ENCODE results near the gene PLOD2. TPM values are rescaled to one million over a fixed set of nuclear protein-coding genes. Genes with fewer than 3 reads are reported as not detected.
A peak's percentile ranks its signal among the peaks of the same experiment; 100 is the strongest.

PLOD2 gene
- total and polyA plus RNA-seq, 4 donors: 18.6 to 57.0 (median 24.3) TPM

DNA sequence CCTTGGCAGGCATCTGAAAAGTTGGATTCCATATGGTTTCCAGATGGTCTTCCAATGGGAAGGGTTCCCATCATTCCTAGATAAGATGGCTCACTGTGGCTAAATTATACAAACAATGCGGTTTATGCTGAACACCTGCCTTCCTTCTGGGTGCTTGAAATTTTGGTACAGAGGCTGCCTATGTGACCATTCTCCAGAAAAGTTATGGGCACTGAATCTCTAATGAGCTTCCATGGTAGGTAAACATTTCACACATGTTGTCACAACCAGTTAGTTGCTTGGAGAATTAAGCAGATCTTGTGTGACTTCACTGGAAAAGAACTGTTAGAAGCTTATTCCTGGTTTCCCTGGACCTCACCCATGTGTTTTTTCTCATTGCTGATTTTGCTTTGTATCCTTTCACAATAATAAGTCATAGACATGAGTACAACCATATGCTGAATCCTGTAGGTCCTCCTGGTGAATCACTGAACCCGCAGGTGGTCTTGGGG, 30.1 kb downstream of the PLOD2 start:
- Histone ChIP-seq H3K4me3 (ENCODE audit: low read depth in 1 of 3, low read length in 3 of 3) (no peak overlapping the region), H3K4me1 (ENCODE audit: control insufficient read depth in 4 of 4, insufficient read depth in 4 of 4, low read length in 3 of 4) (peaks cover 3 to 37% (median 33%) of the 10 kb centered on the region in 4 donors), H3K27ac (ENCODE audit: low read depth in 1 of 2, low read length in 2 of 2) (no peak overlapping the region), H3K36me3 (ENCODE audit: control insufficient read depth in 4 of 4, insufficient read depth in 3 of 4, low read depth in 1 of 4, low read length in 3 of 4) (no peaks in the 10 kb centered on the region), H3K27me3 (ENCODE audit: control insufficient read depth in 4 of 4, insufficient read depth in 4 of 4, low read length in 3 of 4) (no peaks in the 10 kb centered on the region), H3K9me3 (ENCODE audit: control insufficient read depth in 4 of 4, low read length in 3 of 4) (no peaks in the 10 kb centered on the region), H3K9ac (ENCODE audit: low read depth in 1 of 2, low read length in 2 of 2) (no peak overlapping the region)
- TF ChIP-seq YY1 (IDR thresholded peaks at IDR 0.05) (no peak), NR2F2 (IDR thresholded peaks at IDR 0.05) (no peak), MAX (IDR thresholded peaks at IDR 0.05) (no peak), HNF4G (IDR thresholded peaks at IDR 0.05) (no peak), ZBTB33 (IDR thresholded peaks at IDR 0.05) (no peak), RXRA (IDR thresholded peaks at IDR 0.05) (no peak), GABPA (IDR thresholded peaks at IDR 0.05 in 1 of 2, conservative IDR thresholded peaks at IDR 0.05 in 1 of 2) (no peak)
- WGBS: 95% methylated on average over 2 of the region's 2 CpGs
- no peak for DNase-seq (ENCODE audit: low spot score)

- DNase-seq (ENCODE audit: low spot score): no peak
- TF ChIP-seq, protein P1, sequence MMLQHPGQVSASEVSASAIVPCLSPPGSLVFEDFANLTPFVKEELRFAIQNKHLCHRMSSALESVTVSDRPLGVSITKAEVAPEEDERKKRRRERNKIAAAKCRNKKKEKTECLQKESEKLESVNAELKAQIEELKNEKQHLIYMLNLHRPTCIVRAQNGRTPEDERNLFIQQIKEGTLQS (IDR thresholded peaks at IDR 0.05): no peak
- peak; percentile 52 to 54 for TF ChIP-seq RXRA (IDR thresholded peaks at IDR 0.05)
- TF ChIP-seq HNF4A (conservative IDR thresholded peaks at IDR 0.05): peak; percentile 57 to 62
- TF ChIP-seq SP1 (IDR thresholded peaks at IDR 0.05): peak; percentile 75
- no peak for TF ChIP-seq GABPA (IDR thresholded peaks at IDR 0.05 in 1 of 2, conservative IDR thresholded peaks at IDR 0.05 in 1 of 2)
- peak; percentile 26 for TF ChIP-seq REST (IDR thresholded peaks at IDR 0.05)
- TF ChIP-seq FOXA2 (IDR thresholded peaks at IDR 0.05): peak; percentile 96
- peak in 1 of 2 donors; percentile 25 for TF ChIP-seq RAD21 (IDR thresholded peaks at IDR 0.05)
- peak; percentile 49 for TF ChIP-seq YY1 (IDR thresholded peaks at IDR 0.05)
- peak; percentile 84 for TF ChIP-seq FOXA1 (IDR thresholded peaks at IDR 0.05)
- TF ChIP-seq JUND (IDR thresholded peaks at IDR 0.05): peak in 1 of 2 donors; percentile 55
- TF ChIP-seq ZBTB33 (IDR thresholded peaks at IDR 0.05): peak; percentile 18
- TF ChIP-seq NR2F2 (IDR thresholded peaks at IDR 0.05): no peak
- Histone ChIP-seq H3K4me3 (ENCODE audit: low read depth in 1 of 3, low read length in 3 of 3) (no peak overlapping the region), H3K9ac (ENCODE audit: low read depth in 1 of 2, low read length in 2 of 2) (no peak overlapping the region), H3K4me1 (ENCODE audit: control insufficient read depth in 4 of 4, insufficient read depth in 4 of 4, low read length in 3 of 4) (peaks cover 3 to 36% (median 30%) of the 10 kb centered on the region in 4 donors), H3K36me3 (ENCODE audit: control insufficient read depth in 4 of 4, insufficient read depth in 3 of 4, low read depth in 1 of 4, low read length in 3 of 4) (no peaks in the 10 kb centered on the region), H3K9me3 (ENCODE audit: control insufficient read depth in 4 of 4, low read length in 3 of 4) (no peaks in the 10 kb centered on the region), H3K27ac (ENCODE audit: low read depth in 1 of 2, low read length in 2 of 2) (peak overlapping the region; percentile 49 to 62), H3K27me3 (ENCODE audit: control insufficient read depth in 4 of 4, insufficient read depth in 4 of 4, low read length in 3 of 4) (no peaks in the 10 kb centered on the region)
- WGBS: 51% methylated on average over 3 of the region's 3 CpGs
Observed at GRCh38 chr3:146129750-146130149, 31.2 kb downstream of the PLOD2 start.

All from liver (tissue), 9 donors.